Activated naive CD8-positive, alpha-beta T cell (primary cell): ENCODE results near the gene RWDD4.

Experiments used
- H3K27ac Mint-ChIP-seq: one replicate; pipeline ENCODE4 v1.8.0; 2021; ENCODE audit warnings: mixed read lengths
- H3K27me3 Mint-ChIP-seq: one replicate; pipeline ENCODE4 v1.8.0; 2021; ENCODE audit warnings: mixed read lengths
- H3K36me3 Mint-ChIP-seq: one replicate; pipeline ENCODE4 v1.8.0; 2021; ENCODE audit warnings: mixed read lengths
- H3K4me1 Mint-ChIP-seq: one replicate; pipeline ENCODE4 v1.8.0; 2021; ENCODE audit warnings: low read depth, mixed read lengths
- H3K4me3 Mint-ChIP-seq: one replicate; pipeline ENCODE4 v1.8.0; 2021; ENCODE audit warnings: mild to moderate bottlenecking, mixed read lengths
- H3K9me3 Mint-ChIP-seq: one replicate; pipeline ENCODE4 v1.8.0; 2021; ENCODE audit warnings: low read depth, mixed read lengths

The RWDD4 gene

DNA sequence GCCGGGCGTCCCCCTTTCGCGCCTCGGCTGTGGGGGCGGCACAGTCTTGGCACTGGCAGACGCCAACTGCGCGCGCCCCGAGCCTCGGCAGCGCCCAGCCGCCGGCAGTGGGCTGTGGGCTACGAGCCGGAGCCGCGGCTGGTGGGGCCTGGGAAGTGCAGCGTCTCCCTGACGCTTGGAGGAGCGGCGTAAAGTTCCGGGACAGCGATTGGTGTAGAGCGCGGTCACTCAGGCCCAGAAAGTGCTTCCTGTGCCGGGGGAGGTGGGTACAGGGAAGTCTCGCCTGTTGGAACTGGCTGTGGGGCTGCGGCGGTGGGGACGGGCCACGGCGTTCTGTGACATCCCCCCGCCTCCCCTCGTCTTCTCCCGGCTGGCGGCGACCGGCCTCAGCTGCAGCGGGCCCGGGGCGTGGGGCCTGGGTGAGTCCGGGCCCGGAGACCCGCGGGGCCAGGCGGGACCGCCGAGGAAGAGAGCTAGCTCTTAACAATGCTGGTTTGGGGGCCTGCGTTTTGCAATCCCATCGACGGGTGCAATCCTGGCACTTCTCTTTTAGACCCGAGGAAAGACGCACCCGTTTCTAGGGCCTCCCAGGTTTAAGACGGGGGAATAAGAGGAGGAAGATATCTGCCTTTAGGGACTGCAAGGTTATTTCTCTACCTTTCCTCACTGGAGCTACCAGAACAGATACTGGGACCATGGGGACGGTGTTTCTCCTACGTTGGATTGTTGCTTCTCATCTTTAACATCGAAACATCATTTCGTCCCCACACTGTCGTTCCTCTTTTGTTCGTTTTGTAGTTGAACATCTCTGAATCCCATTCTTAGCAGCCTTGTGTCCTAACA, at the start of gene RWDD4, which contains the start of gene TRAPPC11:
Gene RWDD4, minus strand, starts transcription at position 157 of the 843 bp plus-strand sequence. CDS start 233 bp downstream, outside the sequence.
Gene TRAPPC11, plus strand, starts transcription at position 265 of the 843 bp plus-strand sequence. CDS start 4,575 bp downstream, outside the sequence.
- H3K4me1 Mint-ChIP-seq: peaks cover 42% of the 10 kb centered on the region
- peaks cover 9% of the 10 kb centered on the region for H3K36me3 Mint-ChIP-seq
- H3K27ac Mint-ChIP-seq: peak within 1 kb of the TSS; percentile 96
- no peaks in the 10 kb centered on the region for H3K9me3 Mint-ChIP-seq
- H3K27me3 Mint-ChIP-seq: no peaks in the 10 kb centered on the region
- H3K4me3 Mint-ChIP-seq: peak within 1 kb of the TSS; percentile 97

DNA sequence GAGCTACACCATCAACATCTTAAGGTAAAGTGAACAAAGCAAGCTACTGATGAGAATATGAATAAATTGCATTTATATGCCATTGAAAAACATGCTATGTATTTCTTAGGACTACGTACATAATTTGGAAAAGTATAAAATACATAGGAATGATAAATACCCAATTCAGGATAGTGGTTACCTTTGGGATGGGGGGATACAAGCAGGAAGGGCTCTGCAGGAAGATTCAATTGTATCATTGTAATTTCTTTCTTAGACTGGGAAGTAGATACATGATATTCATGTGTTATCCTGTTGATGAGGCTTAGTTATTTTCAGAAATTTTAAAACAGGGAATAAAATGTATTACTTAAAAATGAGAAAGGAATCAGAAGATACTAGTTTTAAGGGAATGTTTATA, 43.5 kb upstream of the RWDD4 start:
- Mint-ChIP-seq H3K4me1 (peaks cover 2% of the 10 kb centered on the region), H3K36me3 (peaks cover 29% of the 10 kb centered on the region), H3K4me3 (no peak overlapping the region), H3K27me3 (no peaks in the 10 kb centered on the region), H3K27ac (no peak overlapping the region), H3K9me3 (no peaks in the 10 kb centered on the region)

DNA sequence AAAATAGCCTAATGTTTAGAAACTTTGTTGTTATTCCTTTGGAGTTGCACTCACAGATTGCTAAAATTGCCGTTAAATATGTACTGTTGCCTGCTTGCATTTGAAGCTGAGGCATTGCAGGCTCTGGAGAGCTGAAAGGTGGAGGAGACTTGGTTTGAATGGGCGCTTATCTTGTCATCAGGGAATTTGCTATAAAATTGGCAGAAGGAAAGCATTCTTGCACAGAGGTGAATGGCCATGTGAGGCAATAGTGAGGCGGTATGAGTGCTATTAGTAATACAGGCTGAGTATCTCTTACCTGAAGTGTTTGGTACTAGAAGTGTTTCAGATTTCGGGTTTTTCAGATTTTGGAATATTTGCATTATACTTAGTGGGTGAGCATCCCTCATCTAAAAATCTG, 41.4 kb upstream of the RWDD4 start:
- Mint-ChIP-seq H3K27me3 (no peaks in the 10 kb centered on the region), H3K4me3 (no peak overlapping the region), H3K4me1 (peaks cover 2% of the 10 kb centered on the region), H3K36me3 (peaks cover 27% of the 10 kb centered on the region), H3K9me3 (no peaks in the 10 kb centered on the region), H3K27ac (no peak overlapping the region)

DNA sequence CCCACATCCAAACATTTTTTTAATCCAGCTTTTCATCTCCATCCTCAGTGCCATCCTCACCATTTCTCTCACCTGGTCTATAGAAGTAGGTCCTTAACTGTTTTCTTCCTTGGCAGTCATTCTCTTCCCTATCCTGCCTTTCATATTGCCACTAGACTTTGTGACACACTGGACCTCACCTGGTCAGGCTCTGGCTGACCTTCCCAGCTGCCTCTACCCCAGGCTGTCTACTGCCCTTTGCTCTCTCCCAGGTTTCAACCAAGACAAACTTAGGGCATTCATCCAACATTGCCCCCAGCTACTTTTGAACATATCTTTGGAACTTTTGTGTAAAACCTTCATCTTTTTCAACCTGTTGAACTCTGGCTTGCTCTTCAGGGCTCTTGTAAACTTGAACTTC, 39.9 kb upstream of the RWDD4 start:
- peaks cover 27% of the 10 kb centered on the region for H3K36me3 Mint-ChIP-seq
- H3K27ac Mint-ChIP-seq: no peak overlapping the region
- H3K4me3 Mint-ChIP-seq: no peak overlapping the region
- H3K9me3 Mint-ChIP-seq: no peaks in the 10 kb centered on the region
- H3K27me3 Mint-ChIP-seq: no peaks in the 10 kb centered on the region
- H3K4me1 Mint-ChIP-seq: peaks cover 2% of the 10 kb centered on the region

DNA sequence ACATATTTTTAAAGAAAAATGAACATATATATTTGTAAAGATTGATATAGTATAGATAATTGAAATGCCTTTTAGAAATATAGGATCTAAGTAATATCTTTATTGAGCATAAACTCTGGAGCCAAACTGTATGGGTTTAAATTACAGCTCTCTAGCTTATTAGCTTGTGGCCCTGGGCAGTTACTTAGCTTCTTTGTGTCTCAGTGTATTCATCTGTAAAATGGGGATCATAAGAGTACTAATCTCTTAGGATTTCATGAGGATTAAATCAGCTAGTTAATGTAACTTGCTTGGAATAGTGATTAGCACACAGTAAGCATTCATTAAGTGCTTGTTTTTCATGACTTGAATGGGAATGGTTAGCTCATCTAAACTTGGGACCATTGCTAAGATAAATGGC, 32.9 kb upstream of the RWDD4 start:
- H3K27ac Mint-ChIP-seq: no peak overlapping the region
- peaks cover 20% of the 10 kb centered on the region for H3K36me3 Mint-ChIP-seq

DNA sequence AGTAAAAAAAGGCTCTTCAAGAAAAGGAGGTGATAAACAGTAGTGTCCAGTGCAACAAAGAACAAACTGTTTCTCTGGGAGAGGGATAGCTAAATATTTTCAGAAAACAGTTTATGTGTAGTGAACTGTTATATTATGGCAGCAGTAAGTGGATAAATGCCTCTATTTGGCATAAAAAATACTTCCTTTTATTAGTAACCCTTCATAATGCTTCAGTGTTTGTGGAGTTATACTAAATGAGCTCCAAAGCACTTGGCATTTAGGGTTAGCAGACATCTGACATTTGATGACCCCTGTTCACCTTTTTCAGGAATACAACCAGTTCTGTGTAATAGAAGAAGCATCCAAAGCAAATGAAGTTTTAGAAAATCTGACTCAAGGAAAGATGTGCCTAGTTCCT, 32.0 kb upstream of the RWDD4 start:
- no peaks in the 10 kb centered on the region for H3K9me3 Mint-ChIP-seq
- H3K27ac Mint-ChIP-seq: no peak overlapping the region
- peaks cover 20% of the 10 kb centered on the region for H3K36me3 Mint-ChIP-seq
- H3K4me1 Mint-ChIP-seq: peaks cover 1% of the 10 kb centered on the region
- no peak overlapping the region for H3K4me3 Mint-ChIP-seq
- no peaks in the 10 kb centered on the region for H3K27me3 Mint-ChIP-seq

More for the DNA sequence above, 32.9 kb upstream of the RWDD4 start:
- H3K9me3 Mint-ChIP-seq: no peaks in the 10 kb centered on the region
- no peak overlapping the region for H3K4me3 Mint-ChIP-seq
- no peaks in the 10 kb centered on the region for H3K27me3 Mint-ChIP-seq
- H3K4me1 Mint-ChIP-seq: peaks cover 1% of the 10 kb centered on the region

DNA sequence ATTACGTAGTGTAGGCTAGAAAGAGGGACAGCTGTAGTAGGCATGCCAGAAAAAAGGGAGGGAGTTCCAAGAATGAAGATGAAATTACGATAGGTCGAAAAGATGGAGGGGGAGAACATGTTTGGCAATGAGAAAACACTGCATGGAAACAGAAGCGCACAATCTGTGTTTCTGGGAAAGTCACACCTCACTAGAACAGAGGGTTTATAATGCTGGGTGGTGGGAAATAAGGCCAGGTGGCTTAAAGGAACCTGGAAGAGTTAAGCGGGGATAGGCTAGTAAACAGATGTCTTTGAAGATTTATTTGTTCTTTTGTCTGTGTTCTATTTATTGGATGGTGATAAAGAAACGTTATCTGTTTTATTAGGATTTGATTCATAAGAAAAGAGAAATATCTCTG, 29.2 kb upstream of the RWDD4 start:
- H3K9me3 Mint-ChIP-seq: no peaks in the 10 kb centered on the region
- H3K36me3 Mint-ChIP-seq: peaks cover 13% of the 10 kb centered on the region
- no peak overlapping the region for H3K4me3 Mint-ChIP-seq
- no peaks in the 10 kb centered on the region for H3K27me3 Mint-ChIP-seq
- no peak overlapping the region for H3K27ac Mint-ChIP-seq
- peaks cover 1% of the 10 kb centered on the region for H3K4me1 Mint-ChIP-seq

DNA sequence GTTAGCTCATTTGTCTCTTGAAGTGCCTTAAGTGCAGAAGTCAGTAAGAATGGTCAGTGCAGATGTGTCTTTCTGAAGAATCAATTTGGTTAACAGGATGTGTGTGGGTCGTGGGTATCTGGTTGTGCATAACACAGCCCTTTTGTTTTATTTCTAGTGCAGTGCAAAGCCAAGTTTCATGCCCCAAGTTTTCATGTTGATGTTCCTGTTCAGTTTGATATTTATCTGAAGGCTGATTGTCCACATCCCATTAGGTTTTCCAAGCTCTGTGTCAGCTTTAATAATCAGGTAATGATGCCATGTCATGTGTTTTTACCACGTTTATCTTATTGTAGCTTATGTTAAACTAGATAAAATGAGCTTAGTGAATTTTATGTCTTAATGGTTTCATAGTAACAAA, 27.5 kb upstream of the RWDD4 start:
- no peak overlapping the region for H3K27ac Mint-ChIP-seq

DNA sequence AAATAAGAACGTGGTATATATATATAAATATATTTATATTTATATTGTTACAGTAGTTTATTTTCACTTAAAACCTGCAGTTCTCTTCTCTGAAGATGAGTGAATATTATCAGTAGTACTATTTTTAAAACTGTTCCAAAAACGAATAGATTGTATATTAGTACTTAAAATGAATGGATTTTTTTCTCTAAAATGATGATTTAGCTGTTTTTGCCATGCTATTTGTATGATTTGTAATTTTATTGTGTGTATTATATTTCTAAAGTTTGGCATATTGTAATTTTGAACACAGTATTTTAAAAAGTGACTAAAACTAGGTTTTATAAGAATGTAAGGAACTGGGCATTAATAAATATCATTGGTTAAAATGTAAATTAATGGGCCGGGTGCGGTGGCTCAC, 22.1 kb upstream of the RWDD4 start:
- no peak overlapping the region for H3K27ac Mint-ChIP-seq
- no peak overlapping the region for H3K4me3 Mint-ChIP-seq
- no peaks in the 10 kb centered on the region for H3K9me3 Mint-ChIP-seq
- H3K4me1 Mint-ChIP-seq: no peaks in the 10 kb centered on the region
- H3K27me3 Mint-ChIP-seq: no peaks in the 10 kb centered on the region
- H3K36me3 Mint-ChIP-seq: peaks cover 5% of the 10 kb centered on the region

More for the DNA sequence above, 27.5 kb upstream of the RWDD4 start:
- H3K9me3 Mint-ChIP-seq: no peaks in the 10 kb centered on the region
- peaks cover 1% of the 10 kb centered on the region for H3K4me1 Mint-ChIP-seq
- H3K36me3 Mint-ChIP-seq: peaks cover 8% of the 10 kb centered on the region
- no peaks in the 10 kb centered on the region for H3K27me3 Mint-ChIP-seq
- no peak overlapping the region for H3K4me3 Mint-ChIP-seq

DNA sequence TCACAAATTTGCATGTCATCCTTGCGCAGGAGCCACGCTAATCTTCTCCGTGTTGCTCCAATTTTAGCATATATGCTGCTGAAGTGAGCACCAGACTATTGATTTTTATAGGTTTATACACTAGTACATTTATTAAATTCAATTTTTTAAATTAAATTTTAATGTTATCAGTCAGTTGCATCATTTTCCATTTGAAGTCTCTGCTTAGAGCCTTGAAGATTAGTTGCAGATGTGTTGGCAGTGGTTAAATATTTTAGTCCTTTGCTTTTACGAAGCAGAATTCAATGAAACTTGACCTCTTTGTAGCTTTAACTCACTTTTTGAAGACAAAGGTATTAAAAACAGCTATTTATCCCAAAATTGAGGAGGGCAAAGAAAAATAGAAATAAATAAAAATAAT, 16.6 kb upstream of the RWDD4 start:
- Mint-ChIP-seq H3K4me3 (no peak overlapping the region), H3K36me3 (peaks cover 4% of the 10 kb centered on the region), H3K4me1 (peaks cover 3% of the 10 kb centered on the region), H3K27me3 (no peaks in the 10 kb centered on the region), H3K9me3 (no peaks in the 10 kb centered on the region), H3K27ac (no peak overlapping the region)

DNA sequence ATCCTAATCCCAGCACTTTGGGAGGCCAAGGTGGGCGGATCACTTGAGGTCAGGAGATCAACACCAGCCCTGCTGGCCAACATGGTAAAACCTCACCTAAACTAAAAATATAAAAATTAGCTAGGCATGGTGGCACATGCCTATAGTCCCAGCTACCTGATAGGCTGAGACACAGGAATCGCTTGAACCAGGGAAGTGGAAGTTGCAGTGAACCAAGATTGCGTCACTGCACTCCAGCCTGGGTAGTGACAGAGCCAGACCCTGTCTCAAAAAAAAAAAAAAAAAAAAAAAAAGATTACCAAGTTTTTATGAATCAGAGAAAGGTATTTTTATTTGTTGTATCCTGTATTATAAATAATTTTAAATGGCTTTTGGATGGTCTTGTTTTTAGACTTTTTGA, 15.2 kb upstream of the RWDD4 start:
- Mint-ChIP-seq H3K36me3 (peaks cover 4% of the 10 kb centered on the region), H3K4me3 (no peak overlapping the region), H3K9me3 (no peaks in the 10 kb centered on the region), H3K27me3 (no peaks in the 10 kb centered on the region), H3K27ac (no peak overlapping the region), H3K4me1 (peaks cover 3% of the 10 kb centered on the region)

DNA sequence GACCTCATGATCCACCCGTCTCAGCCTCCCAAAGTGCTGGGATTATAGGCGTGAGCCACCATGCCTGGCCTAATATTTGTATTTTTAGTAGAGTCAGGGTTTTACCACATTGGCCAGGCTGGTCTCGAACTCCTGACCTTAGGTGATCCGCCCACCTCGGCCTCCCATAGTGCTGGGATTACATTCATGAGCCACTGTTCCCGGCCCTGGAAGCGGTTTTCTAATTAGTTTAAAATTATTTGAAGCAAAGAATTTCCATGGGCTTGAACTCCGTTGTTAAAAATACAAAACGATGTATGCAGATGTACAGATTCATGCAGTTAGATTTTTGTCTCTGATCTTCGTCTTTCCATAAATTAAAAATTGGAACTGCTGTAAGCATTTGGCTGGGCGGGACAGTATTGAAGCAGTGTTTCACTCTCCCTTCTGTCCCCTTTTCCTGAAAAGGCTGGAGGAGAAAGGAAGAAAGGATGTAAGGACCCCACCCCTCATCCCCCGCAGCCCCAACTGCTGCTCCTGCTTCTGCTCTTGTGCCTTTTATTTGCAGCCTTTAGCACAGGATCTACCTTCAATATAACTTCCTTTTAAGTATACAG, 12.1 kb upstream of the RWDD4 start:
- Mint-ChIP-seq H3K27me3 (no peaks in the 10 kb centered on the region), H3K9me3 (no peaks in the 10 kb centered on the region), H3K4me3 (no peak overlapping the region)

DNA sequence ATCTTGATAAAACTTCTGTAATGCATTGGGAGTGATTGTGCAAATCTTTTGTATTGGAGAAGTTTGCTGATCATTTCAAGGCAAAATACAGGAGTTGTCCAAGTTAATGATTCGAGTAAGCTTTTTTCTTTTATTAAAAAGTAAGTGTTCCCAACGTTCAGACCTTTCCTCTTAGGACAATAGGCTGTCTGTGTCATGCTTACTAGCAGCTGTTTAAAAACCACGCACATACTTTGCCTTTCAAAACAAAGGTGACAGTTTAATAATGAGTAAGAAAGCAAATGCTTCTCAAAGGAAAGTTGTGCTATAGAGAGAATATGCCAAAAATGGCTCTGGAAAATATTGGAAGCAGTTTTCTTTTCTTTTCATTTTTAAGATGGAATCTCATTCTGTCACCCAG, 11.3 kb upstream of the RWDD4 start:
- Mint-ChIP-seq H3K4me3 (no peak overlapping the region), H3K4me1 (peaks cover 8% of the 10 kb centered on the region), H3K27ac (no peak overlapping the region), H3K27me3 (no peaks in the 10 kb centered on the region), H3K9me3 (no peaks in the 10 kb centered on the region), H3K36me3 (peaks cover 3% of the 10 kb centered on the region)

More for the DNA sequence above, 12.1 kb upstream of the RWDD4 start:
- peaks cover 5% of the 10 kb centered on the region for H3K4me1 Mint-ChIP-seq
- no peak overlapping the region for H3K27ac Mint-ChIP-seq
- peaks cover 3% of the 10 kb centered on the region for H3K36me3 Mint-ChIP-seq

DNA sequence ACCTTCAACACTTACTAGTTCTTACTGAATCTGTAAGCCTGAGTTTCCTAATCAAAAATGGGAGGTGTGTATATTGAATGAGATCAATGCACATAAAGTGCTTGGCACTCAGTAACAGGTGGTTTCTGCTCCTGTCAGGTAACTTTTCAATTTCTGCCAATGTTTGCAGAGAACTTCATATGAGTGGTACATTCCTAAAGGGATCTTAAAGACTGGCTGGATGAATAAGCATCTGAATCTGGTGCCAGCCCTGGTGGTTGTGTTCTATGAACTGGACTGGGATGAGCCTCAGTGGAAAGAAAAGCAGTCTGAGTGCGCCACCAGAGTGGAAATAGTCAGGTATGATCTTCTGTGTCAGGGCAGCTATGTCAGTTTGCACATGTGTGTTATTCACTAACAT, 7.1 kb upstream of the RWDD4 start:
- Mint-ChIP-seq H3K27ac (no peak overlapping the region), H3K4me3 (no peak overlapping the region), H3K4me1 (peaks cover 15% of the 10 kb centered on the region), H3K36me3 (peaks cover 7% of the 10 kb centered on the region), H3K27me3 (no peaks in the 10 kb centered on the region), H3K9me3 (no peaks in the 10 kb centered on the region)

DNA sequence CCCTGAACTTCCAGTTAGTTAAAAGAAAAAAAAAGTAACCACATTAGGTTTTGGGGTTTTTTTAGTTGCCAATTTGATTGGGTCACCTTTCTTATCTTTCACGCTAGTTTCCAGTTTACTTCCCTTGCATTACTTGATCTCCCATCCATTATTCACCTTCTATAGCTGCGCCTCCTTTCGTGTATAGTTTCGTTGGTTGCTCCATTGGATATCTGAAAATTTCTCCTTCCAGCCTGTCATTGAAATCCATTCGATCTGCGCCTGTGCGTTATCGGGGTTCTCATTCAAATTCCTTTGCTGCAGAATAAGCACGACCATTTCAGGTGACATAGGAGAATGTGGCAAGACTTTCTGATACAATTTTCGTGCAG, 872 bp upstream of the RWDD4 start:
- H3K27ac Mint-ChIP-seq: peak overlapping the region; percentile 59
- peak overlapping the region; percentile 90 for H3K4me3 Mint-ChIP-seq
- H3K36me3 Mint-ChIP-seq: peaks cover 7% of the 10 kb centered on the region
- H3K27me3 Mint-ChIP-seq: no peaks in the 10 kb centered on the region
- no peaks in the 10 kb centered on the region for H3K9me3 Mint-ChIP-seq
- peaks cover 42% of the 10 kb centered on the region for H3K4me1 Mint-ChIP-seq
